ENCODE results near the gene ULK4.

ULK4 gene

GRCh38 chr3:41209646-41210045 lies 752.3 kb downstream of the ULK4 start:
- no peak overlapping the region for H3K4me2 ChIP-seq (ENCODE audit: low read length)
- H3K27me3 ChIP-seq (ENCODE audit: control insufficient read depth, low read length) = no peaks in the 10 kb centered on the region
- no peaks in the 10 kb centered on the region for H3K9me3 ChIP-seq (ENCODE audit: control insufficient read depth, insufficient read depth, low read length)
- H3K4me1 ChIP-seq (ENCODE audit: control insufficient read depth, low read length) = peaks cover 8% of the 10 kb centered on the region; the same call in 1 of the 2 replicates
- no peak overlapping the region for H3K4me3 ChIP-seq (ENCODE audit: low read length)
- TF ChIP-seq CTCF (IDR thresholded peaks at IDR 0.05; ENCODE audit: low read depth, low read length, poor library complexity, severe bottlenecking) (no peak), EZH2phosphoT487 (IDR thresholded peaks at IDR 0.05; ENCODE audit: borderline replicate concordance, low read length) (no peak)
- peaks cover 100% of the 10 kb centered on the region for H3K79me2 ChIP-seq (ENCODE audit: control insufficient read depth, low read length)
- no peaks in the 10 kb centered on the region for H3F3A ChIP-seq (ENCODE audit: control insufficient read depth, insufficient read depth)
- peaks cover 61% of the 10 kb centered on the region for H4K20me1 ChIP-seq (ENCODE audit: control insufficient read depth, insufficient read depth, low read depth, low read length)
- H3K9me2 ChIP-seq (replicated peaks; ENCODE audit: control insufficient read depth, low read length) = no peaks in the 10 kb centered on the region
- H3K27ac ChIP-seq (ENCODE audit: low read depth, low read length) = no peak overlapping the region
- H3K36me3 ChIP-seq (ENCODE audit: control insufficient read depth, low read length) = peaks cover 26% of the 10 kb centered on the region

GRCh38 chr3:41208507-41209220 lies 753.2 kb downstream of the ULK4 start:
- Histone ChIP-seq H3K4me2 (ENCODE audit: low read length) (no peak overlapping the region), H4K20me1 (ENCODE audit: control insufficient read depth, insufficient read depth, low read depth, low read length) (peaks cover 67% of the 10 kb centered on the region), H3F3A (ENCODE audit: control insufficient read depth, insufficient read depth) (no peaks in the 10 kb centered on the region), H3K27me3 (ENCODE audit: control insufficient read depth, low read length) (no peaks in the 10 kb centered on the region), H3K9me2 (replicated peaks; ENCODE audit: control insufficient read depth, low read length) (no peaks in the 10 kb centered on the region), H3K36me3 (ENCODE audit: control insufficient read depth, low read length) (peaks cover 36% of the 10 kb centered on the region), H3K79me2 (ENCODE audit: control insufficient read depth, low read length) (peaks cover 100% of the 10 kb centered on the region), H3K27ac (ENCODE audit: low read depth, low read length) (no peak overlapping the region), H3K4me1 (ENCODE audit: control insufficient read depth, low read length) (peaks cover 17% of the 10 kb centered on the region), H3K9me3 (ENCODE audit: control insufficient read depth, insufficient read depth, low read length) (no peaks in the 10 kb centered on the region), H3K4me3 (ENCODE audit: low read length) (no peak overlapping the region)
- TF ChIP-seq CTCF (IDR thresholded peaks at IDR 0.05; ENCODE audit: low read depth, low read length, poor library complexity, severe bottlenecking) = no peak
- TF ChIP-seq EZH2phosphoT487 (IDR thresholded peaks at IDR 0.05; ENCODE audit: borderline replicate concordance, low read length) = no peak

- Histone ChIP-seq H3K27me3 (ENCODE audit: control insufficient read depth, low read length) (no peaks in the 10 kb centered on the region), H3K9me2 (replicated peaks; ENCODE audit: control insufficient read depth, low read length) (no peaks in the 10 kb centered on the region), H3K4me3 (ENCODE audit: low read length) (no peak overlapping the region), H3K36me3 (ENCODE audit: control insufficient read depth, low read length) (peaks cover 44% of the 10 kb centered on the region), H3K9me3 (ENCODE audit: control insufficient read depth, insufficient read depth, low read length) (no peaks in the 10 kb centered on the region), H4K20me1 (ENCODE audit: control insufficient read depth, insufficient read depth, low read depth, low read length) (peaks cover 65% of the 10 kb centered on the region), H3K4me2 (ENCODE audit: low read length) (no peak overlapping the region), H3K4me1 (ENCODE audit: control insufficient read depth, low read length) (peaks cover 22% of the 10 kb centered on the region), H3F3A (ENCODE audit: control insufficient read depth, insufficient read depth) (0 out of 2 replicates have a peak, but pooled peaks cover 2% of the 10 kb centered on the region), H3K79me2 (ENCODE audit: control insufficient read depth, low read length) (peaks cover 100% of the 10 kb centered on the region), H3K27ac (ENCODE audit: low read depth, low read length) (no peak overlapping the region)
- TF ChIP-seq EZH2phosphoT487 (IDR thresholded peaks at IDR 0.05; ENCODE audit: borderline replicate concordance, low read length) (no peak), CTCF (IDR thresholded peaks at IDR 0.05; ENCODE audit: low read depth, low read length, poor library complexity, severe bottlenecking) (no peak)
These were observed 754.5 kb downstream of the ULK4 start for GRCh38 chr3:41207355-41207754.

Measured in DOHH2 (cell line).